Osteoblast (primary cell): ENCODE results near the gene PLA2G4E. TPM values are rescaled to one million over a fixed set of nuclear protein-coding genes. Genes with fewer than 3 reads are reported as not detected.

Source experiments
- DNase-seq: peaks from one replicate; pipeline ENCODE4 v3.0.0; 2011; ENCODE audit warnings: low spot score, mixed read lengths; ENCODE audit not compliant: insufficient read length; ENCODE audit errors: missing footprints
- H2AFZ ChIP-seq: 2 replicates; pipeline ENCODE4 v1.6.0; 2011; ENCODE audit warnings: mild to moderate bottlenecking, low read length
- H3K27ac ChIP-seq: 2 replicates; pipeline ENCODE4 v1.5.1; 2011; ENCODE audit warnings: mild to moderate bottlenecking, low read depth, low read length, moderate library complexity
- H3K27me3 ChIP-seq: 2 replicates; pipeline ENCODE4 v1.6.0; 2012; ENCODE audit warnings: mild to moderate bottlenecking, control low read depth, inconsistent platforms, low read length, moderate library complexity; ENCODE audit not compliant: insufficient read depth
- H3K36me3 ChIP-seq: 2 replicates; pipeline ENCODE4 v1.5.1; 2011; ENCODE audit warnings: mild to moderate bottlenecking, low read length, control low read depth, moderate library complexity; ENCODE audit not compliant: insufficient read depth
- H3K4me1 ChIP-seq: 2 replicates; pipeline ENCODE4 v1.5.1; 2011; ENCODE audit warnings: mild to moderate bottlenecking, low read length, control low read depth, moderate library complexity; ENCODE audit not compliant: insufficient read depth
- H3K4me2 ChIP-seq: 2 replicates; pipeline ENCODE4 v1.6.0; 2011; ENCODE audit warnings: mild to moderate bottlenecking, low read length; ENCODE audit not compliant: insufficient read depth
- H3K4me3 ChIP-seq: fragments of 200-600 bp; sonication (generic); 3 replicates; pipeline ENCODE4 v1.5.1; 2012; ENCODE audit warnings: mild to moderate bottlenecking, low read length, inconsistent platforms; ENCODE audit not compliant: insufficient read depth
- H3K79me2 ChIP-seq: 2 replicates; pipeline ENCODE4 v1.6.0; 2012; ENCODE audit warnings: mild to moderate bottlenecking, low read length, control low read depth, inconsistent platforms; ENCODE audit not compliant: insufficient read depth
- H3K9me3 ChIP-seq: 2 replicates; pipeline ENCODE4 v1.5.1; 2011; ENCODE audit warnings: low read depth, low read length, control low read depth
- H4K20me1 ChIP-seq: 2 replicates; pipeline ENCODE4 v1.6.0; 2012; ENCODE audit warnings: mild to moderate bottlenecking, low read length, control low read depth; ENCODE audit not compliant: insufficient read depth
- total RNA-seq: library from RNA; depleted of rRNA; stranded (reverse); fragments of >200 nt; gene quantifications from 2 replicates; pipeline ENCODE4 v1.2.3, GENCODE V29; 2012
- TF ChIP-seq, protein P1 (sequence below): IDR thresholded peaks from 2 replicates; pipeline ENCODE4 v1.5.1; 2011; ENCODE audit warnings: mild to moderate bottlenecking, low read depth, low read length, moderate library complexity; ENCODE audit errors: extremely low read depth

PLA2G4E gene
- total RNA-seq, 1 donor = not detected

DNA sequence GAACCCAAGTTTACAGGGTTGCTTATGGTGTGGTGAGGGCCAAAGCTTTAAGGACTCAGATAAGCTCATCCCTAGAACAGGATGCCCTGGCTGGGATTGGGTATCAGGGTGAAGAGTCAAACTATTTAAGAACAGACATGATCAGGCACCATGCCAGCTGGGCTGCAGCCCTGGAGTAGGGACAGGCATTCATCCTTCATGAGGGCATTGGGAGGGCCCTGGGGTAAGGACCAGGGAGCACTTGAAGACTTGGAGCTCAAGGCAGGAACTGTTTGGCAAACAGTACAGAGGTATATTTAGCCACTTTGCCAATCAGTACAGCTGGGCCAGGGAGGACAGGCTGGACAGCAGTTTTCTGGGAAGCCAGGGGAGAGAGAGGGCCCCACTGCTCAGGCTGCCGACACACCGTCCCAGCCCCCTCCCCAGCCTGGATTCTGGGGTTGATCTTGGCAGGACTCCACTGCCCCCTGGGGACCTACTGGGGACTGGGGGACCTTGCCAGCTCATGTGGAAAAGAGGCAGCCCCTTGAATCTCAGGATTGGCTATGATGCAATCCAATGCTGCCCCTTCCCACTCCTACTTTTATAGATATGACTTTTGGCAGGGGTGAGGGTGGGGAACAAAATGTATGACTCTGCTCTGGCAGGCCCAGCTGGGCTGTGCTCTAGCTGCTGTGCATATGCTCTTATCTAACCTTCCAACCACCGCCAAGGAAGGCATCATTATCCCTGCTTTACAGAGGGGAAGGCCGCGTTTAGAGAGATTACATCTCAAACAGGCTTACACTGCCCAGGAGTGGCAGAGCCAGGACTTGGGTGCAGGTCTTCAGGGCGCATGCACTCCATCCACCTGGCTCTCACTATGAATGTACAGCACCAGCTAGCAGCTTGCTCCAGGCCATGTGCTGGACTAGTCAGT lies 2.3 kb downstream of the PLA2G4E start:
- H3K27ac ChIP-seq = no peak overlapping the region
- peak; percentile 76 for DNase-seq
- TF ChIP-seq, protein P1, sequence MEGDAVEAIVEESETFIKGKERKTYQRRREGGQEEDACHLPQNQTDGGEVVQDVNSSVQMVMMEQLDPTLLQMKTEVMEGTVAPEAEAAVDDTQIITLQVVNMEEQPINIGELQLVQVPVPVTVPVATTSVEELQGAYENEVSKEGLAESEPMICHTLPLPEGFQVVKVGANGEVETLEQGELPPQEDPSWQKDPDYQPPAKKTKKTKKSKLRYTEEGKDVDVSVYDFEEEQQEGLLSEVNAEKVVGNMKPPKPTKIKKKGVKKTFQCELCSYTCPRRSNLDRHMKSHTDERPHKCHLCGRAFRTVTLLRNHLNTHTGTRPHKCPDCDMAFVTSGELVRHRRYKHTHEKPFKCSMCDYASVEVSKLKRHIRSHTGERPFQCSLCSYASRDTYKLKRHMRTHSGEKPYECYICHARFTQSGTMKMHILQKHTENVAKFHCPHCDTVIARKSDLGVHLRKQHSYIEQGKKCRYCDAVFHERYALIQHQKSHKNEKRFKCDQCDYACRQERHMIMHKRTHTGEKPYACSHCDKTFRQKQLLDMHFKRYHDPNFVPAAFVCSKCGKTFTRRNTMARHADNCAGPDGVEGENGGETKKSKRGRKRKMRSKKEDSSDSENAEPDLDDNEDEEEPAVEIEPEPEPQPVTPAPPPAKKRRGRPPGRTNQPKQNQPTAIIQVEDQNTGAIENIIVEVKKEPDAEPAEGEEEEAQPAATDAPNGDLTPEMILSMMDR = no peak
- no peaks in the 10 kb centered on the region for H3K9me3 ChIP-seq
- no peaks in the 10 kb centered on the region for H3K36me3 ChIP-seq
- H3K27me3 ChIP-seq = peaks cover 30% of the 10 kb centered on the region
- no peaks in the 10 kb centered on the region for H3K4me1 ChIP-seq
- H4K20me1 ChIP-seq = no peaks in the 10 kb centered on the region
- H3K79me2 ChIP-seq = no peaks in the 10 kb centered on the region
- no peak overlapping the region for H2AFZ ChIP-seq
- H3K4me2 ChIP-seq = no peak overlapping the region
- H3K4me3 ChIP-seq = no peak overlapping the region

DNA sequence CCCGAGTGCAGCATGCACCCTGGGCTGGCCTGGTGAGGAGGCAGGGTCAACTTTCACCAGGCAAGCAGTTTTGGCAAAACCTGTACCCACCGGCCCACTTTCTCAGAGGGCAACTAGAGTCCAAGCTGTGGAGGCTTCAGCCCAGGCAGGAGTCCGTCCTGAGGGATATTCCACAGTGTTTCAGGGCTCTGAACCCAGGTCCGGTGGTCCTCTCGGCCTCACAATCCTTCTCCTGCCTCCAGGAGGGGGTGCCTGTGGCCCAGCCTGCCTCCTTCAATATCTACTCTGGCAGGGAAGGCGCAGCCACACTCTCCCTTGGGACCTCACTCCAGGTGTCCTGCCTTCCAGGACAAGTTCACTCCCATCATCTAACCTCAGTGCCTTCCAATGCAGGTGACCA lies 3.9 kb downstream of the PLA2G4E start:
- no peaks in the 10 kb centered on the region for H4K20me1 ChIP-seq
- no peaks in the 10 kb centered on the region for H3K36me3 ChIP-seq
- H2AFZ ChIP-seq = no peak overlapping the region
- no peak overlapping the region for H3K27ac ChIP-seq
- H3K79me2 ChIP-seq = no peaks in the 10 kb centered on the region
- no peak overlapping the region for H3K4me3 ChIP-seq
- no peak overlapping the region for H3K4me2 ChIP-seq
- DNase-seq = no peak
- H3K4me1 ChIP-seq = no peaks in the 10 kb centered on the region
- H3K9me3 ChIP-seq = no peaks in the 10 kb centered on the region
- TF ChIP-seq, protein P1 = no peak
- peaks cover 30% of the 10 kb centered on the region for H3K27me3 ChIP-seq

DNA sequence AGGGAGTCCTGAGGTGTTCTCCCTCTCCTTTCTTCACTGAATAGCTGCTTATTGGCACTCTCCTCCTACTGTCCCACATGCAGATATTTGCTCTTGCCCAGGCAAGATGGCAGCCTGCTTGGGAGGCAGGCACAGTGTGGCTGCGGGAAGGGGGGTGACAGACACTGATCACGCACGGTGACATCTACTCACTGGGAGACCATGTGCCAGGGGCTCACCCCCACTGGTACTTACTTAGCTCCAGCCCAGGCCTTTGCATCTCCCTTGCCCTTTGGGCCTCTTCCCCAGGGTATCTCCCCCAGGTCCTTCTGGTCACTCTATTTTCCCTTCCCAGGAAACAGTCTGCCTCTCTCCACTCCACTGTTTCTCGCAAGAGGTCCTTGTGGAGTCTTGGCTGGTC lies 6.4 kb downstream of the PLA2G4E start:
- TF ChIP-seq, protein P1 = no peak

DNA sequence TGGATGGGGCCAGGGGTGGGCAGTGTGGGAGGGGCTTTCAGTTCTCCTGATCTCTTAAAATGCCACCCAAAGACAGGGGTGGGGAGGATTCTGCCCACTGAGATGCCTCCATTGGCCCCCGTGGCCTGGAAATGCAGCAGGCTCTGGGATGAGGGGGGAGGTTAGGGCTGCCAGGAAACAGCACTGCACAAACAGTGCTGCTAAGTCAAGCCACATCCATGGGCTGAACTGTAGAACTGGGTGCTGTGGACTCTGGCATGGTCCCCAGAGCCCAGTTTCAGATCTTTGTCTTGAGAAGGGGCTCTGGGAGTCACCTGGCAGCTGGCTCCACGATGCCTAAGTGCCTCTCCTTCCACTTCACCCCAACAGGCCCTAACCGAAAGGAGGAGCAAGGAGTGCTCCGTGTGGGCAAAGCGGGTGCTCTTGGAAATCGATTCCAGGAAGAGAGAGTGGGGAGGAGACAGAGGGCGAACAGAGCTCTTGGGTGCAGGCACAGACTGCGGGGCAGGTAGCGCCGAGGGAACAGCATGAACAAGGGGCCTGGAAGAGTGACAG lies 7.8 kb downstream of the PLA2G4E start:
- H3K27me3 ChIP-seq = peaks cover 25% of the 10 kb centered on the region

More for the DNA sequence above, 6.4 kb downstream of the PLA2G4E start:
- H3K79me2 ChIP-seq = no peaks in the 10 kb centered on the region
- no peak overlapping the region for H3K27ac ChIP-seq
- H3K4me3 ChIP-seq = no peak overlapping the region
- H3K9me3 ChIP-seq = no peaks in the 10 kb centered on the region
- H3K4me1 ChIP-seq = peaks cover 3% of the 10 kb centered on the region
- H4K20me1 ChIP-seq = no peaks in the 10 kb centered on the region
- peaks cover 21% of the 10 kb centered on the region for H3K27me3 ChIP-seq
- no peaks in the 10 kb centered on the region for H3K36me3 ChIP-seq
- peak; percentile 39 for DNase-seq
- H3K4me2 ChIP-seq = no peak overlapping the region
- H2AFZ ChIP-seq = no peak overlapping the region

More for the DNA sequence above, 7.8 kb downstream of the PLA2G4E start:
- Histone ChIP-seq H3K36me3 (no peaks in the 10 kb centered on the region), H3K4me1 (peaks cover 3% of the 10 kb centered on the region), H3K27ac (no peak overlapping the region), H3K4me2 (no peak overlapping the region), H2AFZ (no peak overlapping the region), H4K20me1 (no peaks in the 10 kb centered on the region), H3K4me3 (no peak overlapping the region), H3K79me2 (no peaks in the 10 kb centered on the region), H3K9me3 (no peaks in the 10 kb centered on the region)
- TF ChIP-seq, protein P1 = no peak
- DNase-seq = no peak
